ENCODE results near the gene TNMD. TPM values are rescaled to one million over a fixed set of nuclear protein-coding genes. Genes with fewer than 3 reads are reported as not detected.

TNMD gene
- total RNA-seq, 1 experiment from 2014 or later, result not detected

DNA sequence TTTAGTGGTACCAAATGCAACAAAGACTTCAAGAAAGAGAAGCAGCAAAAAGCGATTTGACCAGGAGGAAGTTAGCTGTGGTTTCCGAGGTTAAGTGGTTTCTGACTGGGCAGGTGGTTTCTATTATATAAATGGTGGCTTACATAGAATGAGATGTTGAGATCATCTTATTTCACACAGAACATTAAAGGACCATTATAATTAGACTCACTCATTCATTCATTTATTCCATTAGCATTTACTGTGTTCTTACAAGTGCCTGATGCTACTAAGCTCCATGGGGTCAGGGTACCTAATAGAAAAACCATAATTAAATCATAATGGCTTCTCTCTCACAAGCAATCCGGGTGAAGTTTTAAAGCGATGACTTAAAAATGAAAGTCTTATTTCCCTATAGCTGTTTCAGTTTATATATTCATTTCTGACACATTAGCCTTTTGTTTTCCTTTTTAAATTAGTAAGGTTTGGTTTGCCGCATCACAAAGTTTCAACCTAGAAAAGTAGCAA is 41.3 kb downstream of the TNMD start:
- Mint-ChIP-seq H3K4me1 (ENCODE audit: insufficient read depth, unreplicated experiment) (no peaks in the 10 kb centered on the region), H3K27me3 (ENCODE audit: insufficient read depth, unreplicated experiment) (peaks cover 34% of the 10 kb centered on the region), H3K36me3 (ENCODE audit: insufficient read depth, unreplicated experiment) (no peaks in the 10 kb centered on the region), H3K4me3 (ENCODE audit: unreplicated experiment) (no peak overlapping the region), H3K9me3 (ENCODE audit: unreplicated experiment) (no peaks in the 10 kb centered on the region), H3K27ac (ENCODE audit: low read depth, unreplicated experiment) (no peak overlapping the region)
- CTCF ChIA-PET, result interaction anchor here (0.7 kb wide), 1 partner anchor 141 kb away, joined by 3 read pairs; no protein-coding TSS in a partner anchor
- TF ChIP-seq, protein P1, sequence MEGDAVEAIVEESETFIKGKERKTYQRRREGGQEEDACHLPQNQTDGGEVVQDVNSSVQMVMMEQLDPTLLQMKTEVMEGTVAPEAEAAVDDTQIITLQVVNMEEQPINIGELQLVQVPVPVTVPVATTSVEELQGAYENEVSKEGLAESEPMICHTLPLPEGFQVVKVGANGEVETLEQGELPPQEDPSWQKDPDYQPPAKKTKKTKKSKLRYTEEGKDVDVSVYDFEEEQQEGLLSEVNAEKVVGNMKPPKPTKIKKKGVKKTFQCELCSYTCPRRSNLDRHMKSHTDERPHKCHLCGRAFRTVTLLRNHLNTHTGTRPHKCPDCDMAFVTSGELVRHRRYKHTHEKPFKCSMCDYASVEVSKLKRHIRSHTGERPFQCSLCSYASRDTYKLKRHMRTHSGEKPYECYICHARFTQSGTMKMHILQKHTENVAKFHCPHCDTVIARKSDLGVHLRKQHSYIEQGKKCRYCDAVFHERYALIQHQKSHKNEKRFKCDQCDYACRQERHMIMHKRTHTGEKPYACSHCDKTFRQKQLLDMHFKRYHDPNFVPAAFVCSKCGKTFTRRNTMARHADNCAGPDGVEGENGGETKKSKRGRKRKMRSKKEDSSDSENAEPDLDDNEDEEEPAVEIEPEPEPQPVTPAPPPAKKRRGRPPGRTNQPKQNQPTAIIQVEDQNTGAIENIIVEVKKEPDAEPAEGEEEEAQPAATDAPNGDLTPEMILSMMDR (IDR thresholded peaks at IDR 0.05; ENCODE audit: unreplicated experiment), result no peak
- DNase-seq (ENCODE audit: unreplicated experiment), result no peak
- POLR2A ChIA-PET, result no interaction called here
- no TSS peak for BruUV-seq (replicated peaks)
- intact Hi-C loops (cut with micrococcal nuclease), result no loop called here

DNA sequence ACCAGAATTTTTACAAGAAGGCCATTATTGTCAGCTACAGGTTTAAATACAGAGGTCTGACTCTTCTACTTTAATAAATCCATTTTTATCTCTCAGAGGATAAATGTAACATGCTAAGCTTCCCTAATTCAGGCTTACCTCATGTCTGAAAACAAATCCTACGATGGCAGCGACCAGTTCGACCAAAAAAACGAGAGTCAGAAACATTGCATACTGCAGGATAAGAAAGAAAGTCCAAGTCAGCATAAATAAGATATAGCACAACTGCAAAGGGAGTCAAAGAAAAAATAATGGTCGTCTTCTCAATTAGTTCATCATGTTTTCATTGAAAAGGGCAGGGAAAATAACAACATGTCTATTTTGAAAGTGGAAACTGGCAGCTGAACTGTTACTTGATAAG is 50.3 kb downstream of the TNMD start:
- Mint-ChIP-seq H3K4me3 (ENCODE audit: unreplicated experiment) (no peak overlapping the region), H3K27ac (ENCODE audit: low read depth, unreplicated experiment) (no peak overlapping the region), H3K27me3 (ENCODE audit: insufficient read depth, unreplicated experiment) (peaks cover 20% of the 10 kb centered on the region), H3K36me3 (ENCODE audit: insufficient read depth, unreplicated experiment) (peaks cover 13% of the 10 kb centered on the region), H3K9me3 (ENCODE audit: unreplicated experiment) (no peaks in the 10 kb centered on the region), H3K4me1 (ENCODE audit: insufficient read depth, unreplicated experiment) (no peaks in the 10 kb centered on the region)
- ChIA-PET CTCF (no interaction called here), POLR2A (no interaction called here)
- BruUV-seq (replicated peaks), result no TSS peak
- DNase-seq (ENCODE audit: unreplicated experiment), result no peak
- intact Hi-C loops (cut with micrococcal nuclease), result no loop called here
- TF ChIP-seq, protein P1 (IDR thresholded peaks at IDR 0.05; ENCODE audit: unreplicated experiment), result no peak

DNA sequence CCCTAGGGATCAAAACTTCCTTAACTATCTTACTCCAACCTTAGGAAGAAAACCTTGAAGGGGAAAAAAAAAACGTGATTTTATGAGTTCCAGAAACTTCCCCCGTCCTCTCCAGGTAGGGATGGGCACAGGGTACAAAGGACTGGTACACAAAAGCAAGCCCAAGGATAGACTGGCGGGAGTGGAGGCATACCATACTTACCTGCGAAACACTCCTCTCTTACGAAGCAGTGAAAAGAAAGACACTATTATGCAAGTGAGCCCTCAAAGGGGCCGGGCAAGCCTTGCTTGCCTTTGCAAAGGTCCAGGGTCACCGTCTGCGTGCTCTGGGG is 51.2 kb downstream of the TNMD start:
- TF ChIP-seq, protein P1 (IDR thresholded peaks at IDR 0.05; ENCODE audit: unreplicated experiment), result no peak
- CTCF ChIA-PET, result interaction anchor here (0.6 to 2.5 kb wide), 8 partner anchors 9 to 189 kb away, joined by 3 to 16 read pairs (median 4); no protein-coding TSS in a partner anchor
- H3K4me3 Mint-ChIP-seq (ENCODE audit: unreplicated experiment), result peak overlapping the region; percentile 84
- peaks cover 20% of the 10 kb centered on the region for H3K27me3 Mint-ChIP-seq (ENCODE audit: insufficient read depth, unreplicated experiment)
- intact Hi-C loops (cut with micrococcal nuclease), result loop anchor here (2.0 kb wide), 1 partner anchor 123 kb away; no protein-coding TSS in a partner anchor
- no peaks in the 10 kb centered on the region for H3K4me1 Mint-ChIP-seq (ENCODE audit: insufficient read depth, unreplicated experiment)
- no TSS peak for BruUV-seq (replicated peaks)
- POLR2A ChIA-PET, result interaction anchor here (0.6 kb wide), 1 partner anchor 224 kb away, joined by 3 read pairs; no protein-coding TSS in a partner anchor
- no peak for DNase-seq (ENCODE audit: unreplicated experiment)
- H3K9me3 Mint-ChIP-seq (ENCODE audit: unreplicated experiment), result no peaks in the 10 kb centered on the region
- peak overlapping the region; percentile 86 for H3K27ac Mint-ChIP-seq (ENCODE audit: low read depth, unreplicated experiment)
- H3K36me3 Mint-ChIP-seq (ENCODE audit: insufficient read depth, unreplicated experiment), result peaks cover 13% of the 10 kb centered on the region

DNA sequence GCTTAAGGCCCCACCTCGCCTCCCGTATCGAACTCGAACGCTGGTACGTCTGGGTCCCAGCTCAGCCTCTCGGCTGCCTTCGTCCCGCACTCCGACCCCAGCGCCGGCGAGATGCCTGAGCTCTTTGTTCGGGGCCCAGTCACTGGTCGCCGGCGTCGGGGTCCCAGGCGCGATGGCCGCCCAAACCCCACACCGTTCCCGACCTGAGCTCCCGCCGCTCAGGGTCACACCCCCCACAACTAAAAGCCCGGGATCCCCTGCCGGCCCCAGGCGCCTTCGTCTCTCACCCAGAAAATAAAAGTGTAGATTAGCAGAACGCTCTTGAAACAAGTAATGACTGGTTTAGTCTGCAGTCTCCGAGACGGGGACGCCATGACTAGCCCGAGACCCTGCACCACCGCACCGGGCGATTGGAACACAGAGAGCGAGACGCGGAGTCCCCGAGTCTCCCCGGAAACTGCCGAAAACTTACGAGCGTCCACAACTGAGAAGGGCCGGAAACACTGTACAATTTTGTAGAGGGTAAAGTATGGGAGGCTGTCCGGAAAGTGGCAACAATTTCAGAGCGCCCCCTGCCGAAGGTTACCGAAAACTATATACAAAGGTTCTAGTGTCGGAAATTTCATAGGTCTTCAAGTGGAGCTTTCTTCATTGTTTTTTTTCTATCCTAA is 51.7 kb downstream of the TNMD start, which contains the start of gene TSPAN6:
Gene TSPAN6 (minus strand): TSS at position 486 of the 671 bp plus-strand sequence. CDS start 112 bp downstream, at position 374.
- intact Hi-C loops (cut with micrococcal nuclease), result loop anchor here (2.0 kb wide), 1 partner anchor 124 kb away; no protein-coding TSS in a partner anchor
- TSS peak; percentile 22 for BruUV-seq (replicated peaks)

More for the DNA sequence above, 51.7 kb downstream of the TNMD start, which contains the start of gene TSPAN6:
- H3K27ac Mint-ChIP-seq (ENCODE audit: low read depth, unreplicated experiment), result peak within 1 kb of the TSS; percentile 86
- no peaks in the 10 kb centered on the region for H3K4me1 Mint-ChIP-seq (ENCODE audit: insufficient read depth, unreplicated experiment)
- H3K27me3 Mint-ChIP-seq (ENCODE audit: insufficient read depth, unreplicated experiment), result peaks cover 24% of the 10 kb centered on the region
- DNase-seq (ENCODE audit: unreplicated experiment), result peak; percentile 89
- H3K36me3 Mint-ChIP-seq (ENCODE audit: insufficient read depth, unreplicated experiment), result peaks cover 13% of the 10 kb centered on the region
- ChIA-PET POLR2A (interaction anchor here (0.6 kb wide), 1 partner anchor 225 kb away, joined by 3 read pairs; no protein-coding TSS in a partner anchor), CTCF (interaction anchor here (0.6 to 2.5 kb wide), 16 partner anchors 9 to 1407 kb away, joined by 3 to 16 read pairs (median 4); no protein-coding TSS in a partner anchor)
- H3K9me3 Mint-ChIP-seq (ENCODE audit: unreplicated experiment), result no peaks in the 10 kb centered on the region
- peak within 1 kb of the TSS; percentile 84 for H3K4me3 Mint-ChIP-seq (ENCODE audit: unreplicated experiment)
- TF ChIP-seq, protein P1 (IDR thresholded peaks at IDR 0.05; ENCODE audit: unreplicated experiment), result no peak
